HG03342 (cell line): ENCODE data around the gene ATP1B2.

Experiments used
- ATAC-seq: cut with Tn5 transposase; IDR thresholded peaks from one replicate; pipeline ENCODE4 v1.9.1; 2021; ENCODE audit warnings: mild to moderate bottlenecking, moderate library complexity; ENCODE audit not compliant: unreplicated experiment

ATP1B2 gene

DNA sequence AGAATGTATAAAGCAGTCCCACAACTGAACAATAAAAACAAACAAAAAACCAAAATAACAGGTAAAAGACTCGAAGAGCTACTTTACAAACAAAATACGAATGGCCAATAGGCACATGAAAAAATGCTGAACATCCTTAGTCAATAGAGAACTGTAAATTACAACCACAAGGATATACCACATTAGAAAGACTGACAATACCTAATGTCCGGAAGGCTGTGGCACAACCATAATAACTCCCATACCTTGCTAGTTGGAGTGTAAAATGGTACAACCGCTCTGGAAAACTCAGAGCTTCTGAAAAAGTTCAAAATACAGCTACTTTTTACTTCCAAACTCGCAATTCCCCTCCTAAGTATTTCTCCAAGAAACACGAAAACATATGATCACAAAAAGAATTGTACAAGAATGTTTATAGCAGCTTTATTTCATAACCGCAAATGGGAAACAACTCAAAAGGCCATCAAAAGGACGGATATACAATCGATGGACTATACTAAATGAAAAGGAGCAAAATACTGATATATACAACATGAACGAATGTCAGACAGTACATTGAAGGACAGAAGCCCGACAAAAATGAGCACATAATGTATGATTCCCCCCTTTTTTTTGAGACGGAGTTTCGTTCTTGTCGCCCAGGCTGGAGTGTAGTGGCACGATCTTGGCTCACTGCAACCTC, 34.3 kb downstream of the ATP1B2 start:
- ATAC-seq, result no peak

DNA sequence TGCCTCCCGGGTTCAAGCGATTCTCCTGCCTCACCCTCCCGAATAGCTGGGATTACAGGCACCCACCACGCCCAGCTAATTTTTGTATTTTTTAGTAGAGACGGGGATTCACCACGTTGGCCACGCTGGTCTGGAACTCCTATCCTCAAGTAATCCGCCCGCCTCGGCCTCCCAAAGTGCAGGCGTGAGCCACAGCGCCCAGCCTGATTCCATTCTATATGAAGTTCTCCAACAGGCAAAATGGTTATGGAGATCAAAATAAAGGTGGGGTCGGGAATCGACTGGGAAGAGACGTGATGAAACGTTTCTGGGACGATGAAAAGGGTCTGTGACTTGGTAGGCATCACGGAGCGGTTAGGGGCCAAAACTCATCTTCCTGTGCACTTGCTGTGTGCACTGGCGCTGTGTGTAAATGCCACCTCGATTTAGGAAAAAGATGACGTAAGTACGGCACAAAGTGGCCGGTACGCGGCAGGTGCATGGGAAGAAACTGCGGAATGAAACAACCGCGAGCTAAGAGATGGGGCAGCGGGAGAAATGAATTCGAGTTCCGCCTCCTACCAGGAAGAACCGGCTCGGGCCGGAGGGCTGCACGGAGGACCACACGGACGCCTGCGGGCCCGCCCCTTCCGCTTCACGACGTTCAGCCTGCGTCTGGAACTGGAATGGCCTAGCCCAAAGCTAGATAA, 35.0 kb downstream of the ATP1B2 start:
- ATAC-seq, result peak; percentile 53

GRCh38 chr17:7686222-7687071, 35.7 kb downstream of the ATP1B2 start:
- peak; percentile 36 for ATAC-seq

DNA sequence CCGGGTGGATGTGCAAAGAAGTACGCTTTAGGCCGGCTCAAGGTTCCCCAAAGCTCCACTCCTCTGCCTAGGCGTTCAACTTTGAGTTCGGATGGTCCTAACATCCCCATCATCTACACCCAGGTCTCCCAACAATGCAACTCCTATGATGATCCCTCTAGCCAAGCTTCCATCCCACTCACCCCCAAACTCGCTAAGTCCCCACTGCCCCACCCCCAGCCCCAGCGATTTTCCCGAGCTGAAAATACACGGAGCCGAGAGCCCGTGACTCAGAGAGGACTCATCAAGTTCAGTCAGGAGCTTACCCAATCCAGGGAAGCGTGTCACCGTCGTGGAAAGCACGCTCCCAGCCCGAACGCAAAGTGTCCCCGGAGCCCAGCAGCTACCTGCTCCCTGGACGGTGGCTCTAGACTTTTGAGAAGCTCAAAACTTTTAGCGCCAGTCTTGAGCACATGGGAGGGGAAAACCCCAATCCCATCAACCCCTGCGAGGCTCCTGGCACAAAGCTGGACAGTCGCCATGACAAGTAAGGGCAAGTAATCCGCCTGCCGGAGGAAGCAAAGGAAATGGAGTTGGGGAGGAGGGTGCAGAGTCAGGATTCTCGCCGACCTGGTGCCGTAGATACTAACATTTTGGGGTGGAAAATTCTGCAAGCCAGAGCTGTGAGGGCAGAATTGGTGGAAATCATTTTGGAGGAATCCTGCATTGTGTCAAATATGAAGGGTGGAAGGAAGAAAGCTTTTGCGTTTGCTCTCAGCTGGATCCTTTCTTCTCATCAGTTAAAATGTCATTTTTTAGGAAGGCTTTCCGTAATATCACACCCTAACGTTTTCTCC, 36.6 kb downstream of the ATP1B2 start, which contains the start of gene TP53:
TP53 (minus strand) TSS at position 419 of the 836 bp plus-strand sequence. CDS start 10,896 bp downstream, outside the sequence.
- peak; percentile 35 for ATAC-seq

GRCh38 chr17:7687908-7688807, 37.4 kb downstream of the ATP1B2 start, which contains the start of gene WRAP53:
Gene WRAP53, plus strand, starts transcription at chr17:7688477. Its CDS starts 172 bp downstream, at chr17:7688649.
- ATAC-seq, result peak; percentile 67

DNA sequence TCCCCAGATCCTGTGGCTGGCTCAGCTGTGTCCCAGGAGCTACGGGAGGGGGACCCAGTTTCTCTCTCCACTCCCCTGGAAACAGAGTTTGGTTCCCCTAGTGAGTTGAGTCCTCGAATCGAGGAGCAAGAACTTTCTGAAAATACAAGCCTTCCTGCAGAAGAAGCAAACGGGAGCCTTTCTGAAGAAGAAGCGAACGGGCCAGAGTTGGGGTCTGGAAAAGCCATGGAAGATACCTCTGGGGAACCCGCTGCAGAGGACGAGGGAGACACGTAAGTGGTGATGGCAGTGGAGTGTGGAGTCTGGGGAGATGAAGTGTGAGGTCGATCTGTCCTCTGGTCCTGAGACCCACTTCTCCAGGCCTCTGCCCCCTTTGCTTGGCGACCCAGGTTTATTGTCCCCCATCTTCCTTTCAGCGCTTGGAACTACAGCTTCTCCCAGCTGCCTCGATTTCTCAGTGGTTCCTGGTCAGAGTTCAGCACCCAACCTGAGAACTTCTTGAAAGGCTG, 38.1 kb downstream of the ATP1B2 start:
- no peak for ATAC-seq

DNA sequence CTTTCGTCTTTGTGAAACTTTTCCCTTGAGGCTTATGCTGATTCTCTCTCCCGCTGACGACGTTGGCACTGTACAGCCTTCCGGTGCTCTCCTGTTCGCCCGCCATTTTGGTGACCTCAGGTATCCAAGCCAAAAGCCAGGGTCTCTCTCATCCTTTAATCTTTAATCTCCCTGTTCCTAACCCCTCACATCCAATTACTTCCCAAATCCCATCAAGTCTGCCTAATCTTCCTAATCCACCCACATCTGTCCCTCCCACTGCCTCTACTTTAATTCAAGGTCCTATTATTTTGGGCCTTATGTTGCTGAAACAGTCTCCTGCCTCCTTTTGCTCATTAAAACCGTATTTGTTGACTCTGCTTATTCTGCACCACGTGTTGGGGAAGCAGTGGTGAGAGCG, 44.9 kb downstream of the ATP1B2 start:
- no peak for ATAC-seq

DNA sequence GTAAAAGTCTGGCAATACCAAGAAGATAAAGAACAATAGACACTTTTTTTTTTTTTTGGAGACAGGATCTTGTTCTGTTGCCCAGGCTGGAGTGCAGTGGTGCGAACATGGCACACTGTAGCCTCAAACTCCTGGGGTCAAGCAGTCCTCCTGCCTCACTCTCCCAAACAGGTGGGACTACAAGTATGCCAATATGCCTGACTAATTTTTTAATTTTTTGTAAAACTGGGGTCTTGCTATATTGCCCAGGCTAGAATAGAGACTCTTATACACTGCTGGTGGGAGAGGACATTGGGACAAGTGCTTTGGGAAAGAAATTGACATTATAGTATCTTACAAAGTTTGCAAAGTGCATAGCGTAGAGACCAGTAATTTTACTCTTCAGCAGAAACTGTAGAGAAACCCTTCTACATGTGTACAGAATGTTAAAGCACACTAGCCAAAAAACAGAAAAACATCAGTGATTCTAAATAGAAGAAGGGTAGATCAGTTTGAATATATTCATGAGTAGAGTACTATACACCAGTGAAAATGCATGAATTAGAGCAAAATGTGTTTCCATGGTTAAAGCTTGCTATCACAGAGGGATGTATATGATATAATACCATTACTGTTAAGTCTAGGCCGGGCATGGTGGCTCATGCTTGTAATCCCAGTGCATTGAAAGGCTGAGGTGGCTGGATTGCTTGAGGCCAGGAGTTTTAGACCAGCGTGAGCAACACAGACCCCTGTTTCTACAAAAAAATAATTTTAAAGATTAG, 47.3 kb downstream of the ATP1B2 start:
- no peak for ATAC-seq

DNA sequence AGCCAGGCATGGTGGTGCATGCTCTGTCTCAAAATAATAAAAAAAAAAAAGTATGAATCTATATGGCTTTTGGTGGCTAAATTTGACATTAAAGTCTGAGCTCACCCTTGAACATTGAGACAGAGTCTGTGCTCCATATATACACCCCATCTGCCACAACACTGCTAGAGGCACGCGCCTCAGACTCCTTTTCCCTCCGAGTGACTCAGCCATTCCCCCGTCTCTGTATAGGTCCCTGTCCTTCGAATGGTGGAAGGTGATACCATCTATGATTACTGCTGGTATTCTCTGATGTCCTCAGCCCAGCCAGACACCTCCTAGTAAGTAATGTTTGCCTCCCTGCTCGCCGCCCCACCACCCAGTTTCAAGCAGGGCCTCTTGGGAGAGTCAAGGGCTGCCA, 49.8 kb downstream of the ATP1B2 start:
- no peak for ATAC-seq

DNA sequence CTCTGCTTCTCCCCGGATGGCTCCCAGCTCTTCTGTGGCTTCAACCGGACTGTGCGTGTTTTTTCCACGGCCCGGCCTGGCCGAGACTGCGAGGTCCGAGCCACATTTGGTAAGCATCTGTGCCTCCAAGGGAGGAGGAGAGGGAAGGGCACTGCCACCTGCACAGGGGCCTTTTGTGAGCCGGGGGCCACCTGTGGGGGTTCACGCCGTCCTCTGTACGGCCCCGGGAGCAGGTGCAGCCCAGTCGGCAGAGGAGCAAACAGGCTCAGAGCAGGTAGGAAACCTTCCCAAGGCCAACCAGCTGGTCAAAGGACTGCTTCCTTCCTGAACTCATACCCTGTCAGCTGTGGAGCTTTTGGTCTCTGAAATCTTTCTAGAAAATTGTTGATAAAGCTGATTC, 51.0 kb downstream of the ATP1B2 start:
- ATAC-seq, result no peak

DNA sequence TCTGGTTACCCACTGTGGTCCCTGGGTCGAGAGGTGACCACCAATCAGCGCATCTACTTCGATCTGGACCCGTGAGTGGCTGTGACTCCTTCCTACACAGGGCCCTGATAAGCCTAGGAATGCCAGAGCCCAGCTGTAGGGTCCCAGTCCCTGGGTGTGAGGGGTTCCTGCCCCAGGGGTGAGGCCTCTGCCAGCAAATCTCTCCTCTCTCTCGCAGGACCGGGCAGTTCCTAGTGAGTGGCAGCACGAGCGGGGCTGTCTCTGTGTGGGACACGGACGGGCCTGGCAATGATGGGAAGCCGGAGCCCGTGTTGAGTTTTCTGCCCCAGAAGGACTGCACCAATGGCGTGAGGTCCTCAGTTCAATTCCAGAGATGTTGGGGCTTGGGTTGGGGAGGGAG, 52.0 kb downstream of the ATP1B2 start:
- ATAC-seq, result no peak

GRCh38 chr17:7703584-7704479, 53.1 kb downstream of the ATP1B2 start:
- no peak for ATAC-seq

GRCh38 chr17:7704601-7705268, 54.0 kb downstream of the ATP1B2 start, which contains the start of gene EFNB3:
Gene EFNB3, plus strand, starts transcription at chr17:7705202. Its CDS starts 397 bp downstream, at chr17:7705599.
- ATAC-seq, result no peak

- no peak for ATAC-seq
Observed at GRCh38 chr17:7705269-7706255, 54.8 kb downstream of the ATP1B2 start.

- no peak for ATAC-seq
Observed at GRCh38 chr17:7706631-7707354, 56.1 kb downstream of the ATP1B2 start.
